Measurements from ENCODE around the gene PGM2L1. TPM values are rescaled to one million over a fixed set of nuclear protein-coding genes. Genes with fewer than 3 reads are reported as not detected.
"Not testable (repeated sequence)": the region's sequence is repeated elsewhere in the genome, so short reads cannot be mapped to it uniquely, and the experiment has no call there.

Gene PGM2L1
- total RNA-seq (2014; rRNA removed; shearing (Covaris generic)) = 2.1 TPM in 2 replicates
- 0.32 and 0.44 TPM in 2 replicates for polyA plus RNA-seq (2014; cell fraction: nucleus; rRNA removed)

DNA sequence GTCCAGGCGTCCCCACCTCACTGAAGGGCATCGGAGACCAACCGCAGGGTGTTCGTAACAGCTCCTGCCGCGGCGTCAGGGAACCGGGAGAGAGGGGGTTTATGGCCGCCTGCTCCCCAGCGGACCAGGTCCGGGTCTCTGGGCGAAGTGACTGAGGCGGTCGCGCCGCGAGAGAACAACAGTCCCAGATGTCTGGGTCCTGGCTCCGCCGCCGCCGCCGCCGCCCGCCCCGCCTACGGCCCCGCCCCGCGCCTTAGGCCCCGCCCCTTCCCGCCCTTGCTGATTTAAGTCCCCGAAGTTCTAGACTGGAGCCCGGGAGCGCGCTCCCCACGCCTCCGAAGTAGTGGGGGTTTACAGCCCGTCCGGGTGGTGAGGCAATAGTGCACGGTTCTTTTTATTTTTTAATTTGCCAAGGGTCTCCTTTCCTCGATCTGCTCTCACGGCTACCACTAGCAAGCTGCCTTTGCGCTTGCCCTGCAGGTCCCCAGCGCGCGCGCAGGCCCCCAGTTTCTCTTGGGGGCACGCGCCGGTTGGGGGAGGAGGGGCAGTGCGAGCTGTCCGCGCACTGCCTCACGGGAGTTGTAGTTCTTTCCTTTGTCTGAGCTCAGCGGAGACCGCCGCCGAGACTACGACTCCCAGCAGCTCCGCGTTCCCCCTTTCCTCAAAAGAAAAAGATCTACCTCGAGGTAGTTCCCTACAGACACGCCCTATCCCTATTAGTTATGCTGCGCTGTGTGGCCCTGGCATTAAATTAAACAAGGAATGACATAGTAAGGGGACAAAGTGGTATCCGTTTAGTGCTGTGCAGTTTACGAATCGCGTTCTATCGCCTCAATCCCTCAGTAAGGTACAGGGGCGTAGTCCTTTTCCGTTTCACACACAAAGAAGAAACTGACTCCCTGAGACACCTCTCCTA lies at the start of gene PGM2L1:
Gene PGM2L1 (minus strand): TSS at position 190 of the 916 bp plus-strand sequence. CDS start 272 bp downstream, outside the sequence.
- peak; percentile 86 for DNase-seq (ENCODE audit: extremely low read depth, low read depth)

DNA sequence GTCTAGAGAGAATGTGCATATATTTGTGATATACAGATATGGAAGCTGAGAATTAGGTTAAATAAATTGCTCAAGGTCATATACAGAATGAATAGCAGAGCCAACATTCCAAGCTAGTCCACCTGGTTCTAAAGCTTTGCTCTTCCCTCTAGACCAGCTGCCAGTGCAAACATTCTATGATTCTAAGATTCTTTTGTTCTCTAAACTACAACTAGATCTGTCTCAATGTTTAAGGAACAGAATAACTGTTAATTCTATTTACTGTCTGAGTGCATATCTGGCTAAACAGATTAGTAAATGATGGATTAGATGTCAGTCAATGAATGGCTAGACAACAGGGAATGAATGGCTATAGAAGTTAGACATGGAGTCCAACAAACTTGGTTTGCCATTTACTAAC lies 49.5 kb upstream of the PGM2L1 start:
- DNase-seq (ENCODE audit: extremely low read depth, low read depth) = no peak

DNA sequence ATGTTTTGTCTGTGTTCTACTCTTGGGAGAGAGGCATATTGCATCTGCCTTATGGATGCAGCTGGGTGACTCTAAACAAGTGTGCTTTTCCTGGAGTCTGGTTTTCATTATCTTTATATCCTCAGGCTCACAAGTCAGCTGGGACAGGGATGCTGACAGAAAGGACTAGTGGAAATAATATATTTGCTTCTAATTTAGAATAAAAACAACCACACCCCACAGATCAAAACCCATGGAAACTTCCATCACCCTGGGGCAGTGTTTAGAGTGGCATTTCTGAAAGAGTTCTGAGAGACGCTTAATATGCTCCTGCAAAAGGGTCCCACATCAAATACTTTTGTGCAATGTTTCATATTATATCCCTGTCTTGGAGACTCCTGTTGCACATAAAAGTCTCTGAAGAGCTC lies 48.3 kb upstream of the PGM2L1 start:
- no peak for DNase-seq (ENCODE audit: extremely low read depth, low read depth)

DNA sequence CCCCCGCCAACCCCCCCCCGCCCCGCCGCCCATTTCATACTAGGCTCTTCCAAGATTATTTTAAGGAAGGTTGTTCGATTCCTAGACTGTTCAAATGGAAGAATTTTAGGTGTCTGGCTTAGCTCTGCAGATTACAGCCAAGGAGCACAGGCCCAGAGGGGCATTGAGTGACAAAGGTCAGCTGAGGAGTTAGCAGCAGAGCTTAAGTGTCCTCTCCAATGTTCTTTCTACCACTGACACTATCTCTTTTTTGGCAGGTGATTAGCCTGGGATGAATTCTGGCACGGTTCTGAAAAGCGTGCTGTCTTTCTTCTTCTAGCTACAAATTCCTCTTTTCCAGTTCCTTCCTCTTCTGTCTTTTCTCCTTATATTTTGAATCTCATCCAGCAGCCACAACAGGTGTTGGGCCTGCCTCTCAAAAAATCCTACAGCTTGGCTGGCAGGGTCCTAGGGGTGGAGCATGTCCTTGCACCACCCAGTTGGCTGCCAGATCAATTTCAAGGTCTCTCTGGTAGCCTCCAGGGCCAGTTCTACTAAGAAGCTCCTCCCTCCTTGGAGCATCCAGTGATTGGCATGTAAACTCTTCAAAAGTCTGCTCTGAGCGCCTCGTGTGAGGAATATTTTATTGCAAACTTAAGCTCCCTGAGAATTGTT lies 46.1 kb upstream of the PGM2L1 start:
- DNase-seq (ENCODE audit: extremely low read depth, low read depth) = no peak

DNA sequence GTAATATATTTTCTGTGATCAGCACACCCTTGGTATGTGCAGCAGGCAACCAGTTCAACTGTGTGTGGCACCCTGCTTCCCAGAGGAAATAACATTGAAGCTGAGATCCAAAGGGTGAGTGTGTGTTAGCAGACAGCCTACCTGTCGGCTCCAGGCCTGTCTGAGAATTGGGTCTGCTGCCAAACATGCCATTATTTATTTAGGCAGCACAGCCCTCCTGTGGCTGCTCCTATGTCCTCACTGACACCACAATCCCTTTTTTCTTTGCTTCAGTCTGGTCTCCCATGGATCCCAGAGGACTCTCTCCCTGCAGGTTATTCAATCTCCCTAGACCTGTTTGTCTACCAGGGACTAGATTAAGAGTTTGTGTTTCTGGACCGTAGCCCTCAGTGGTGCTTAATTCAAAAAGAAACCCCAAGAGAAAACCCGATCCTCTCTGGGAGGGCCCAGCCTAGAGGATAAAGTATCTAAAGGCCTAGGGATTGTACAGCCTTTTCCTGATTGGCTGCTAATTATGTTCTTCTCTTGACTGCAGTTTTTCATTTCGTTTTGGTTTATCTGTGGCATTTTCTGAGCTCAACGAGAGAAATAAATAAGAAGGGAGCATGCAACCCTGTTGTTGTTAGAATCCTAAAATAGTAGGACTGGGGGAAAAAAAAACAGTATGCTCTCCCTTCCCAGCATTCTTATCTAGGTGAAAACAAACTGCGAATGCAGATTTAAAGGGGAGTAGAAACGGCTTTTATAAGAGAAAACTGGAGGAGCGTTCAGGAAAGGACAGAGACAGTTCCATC lies 45.0 kb upstream of the PGM2L1 start:
- DNase-seq (ENCODE audit: extremely low read depth, low read depth) = no peak

DNA sequence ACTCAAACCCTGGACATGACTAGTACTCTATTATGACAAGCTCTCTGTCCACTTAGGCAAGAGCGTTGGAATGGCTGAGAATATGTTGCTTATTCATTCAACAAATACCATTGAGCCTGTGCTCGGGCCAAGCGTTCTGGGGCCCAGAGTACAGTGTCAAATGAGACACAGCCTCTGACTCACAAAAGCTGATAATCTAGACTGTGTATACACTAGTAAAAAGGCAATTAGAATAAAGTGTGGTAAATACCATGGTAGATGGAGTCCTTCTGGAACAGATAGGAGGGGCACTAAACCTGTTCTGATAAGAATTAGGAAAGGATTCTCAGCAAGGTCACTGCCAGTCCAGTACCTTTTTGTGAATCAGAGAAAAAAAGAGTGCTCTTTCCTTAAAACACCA lies 44.4 kb upstream of the PGM2L1 start:
- DNase-seq (ENCODE audit: extremely low read depth, low read depth) = no peak

DNA sequence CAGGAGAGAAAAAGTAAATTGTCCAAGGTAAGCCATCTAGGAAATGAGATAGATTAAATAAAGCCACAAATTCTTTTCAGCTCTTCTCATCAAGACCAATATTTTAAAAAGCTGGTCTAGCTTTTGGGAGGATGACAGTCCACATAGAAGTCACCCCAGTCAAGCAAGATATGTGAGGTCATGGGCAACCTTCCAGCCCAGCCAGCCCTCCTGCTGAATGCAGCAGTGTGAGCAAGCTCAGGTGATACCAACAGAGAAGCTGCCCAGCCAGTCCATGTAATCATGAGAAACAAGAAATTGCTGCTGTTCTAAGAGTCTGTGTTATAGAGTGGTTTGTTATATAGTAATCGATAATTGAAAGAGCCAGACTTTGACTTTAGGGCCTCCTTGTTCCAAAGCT lies 40.4 kb upstream of the PGM2L1 start:
- no peak for DNase-seq (ENCODE audit: extremely low read depth, low read depth)

DNA sequence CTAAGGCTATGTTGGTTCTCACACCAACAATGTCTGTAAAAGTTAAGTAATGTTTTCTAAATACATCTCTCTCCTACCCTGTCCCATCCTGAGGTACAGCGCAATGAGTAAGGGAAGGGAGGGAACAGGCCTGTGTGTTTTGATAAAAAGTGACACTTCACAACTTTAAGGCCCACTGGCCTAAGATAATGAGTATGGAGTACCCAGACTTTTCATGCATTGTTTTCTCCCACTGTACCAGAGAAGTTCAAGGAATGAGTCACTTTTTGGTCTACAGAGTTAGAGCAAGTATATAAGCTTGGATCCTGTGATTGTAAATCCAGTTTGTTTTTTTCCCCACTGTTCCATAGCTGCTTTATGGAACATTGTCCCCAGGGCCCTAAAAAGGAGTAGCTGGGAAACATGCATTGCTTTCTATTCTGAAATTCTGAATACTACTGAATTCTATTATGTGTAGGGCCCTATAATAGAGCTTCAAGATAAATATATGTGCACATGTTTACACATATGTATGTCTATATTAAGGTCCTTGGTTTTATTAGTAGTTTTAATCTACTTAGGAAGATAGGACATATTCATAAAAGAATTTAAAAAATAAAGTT lies 39.3 kb upstream of the PGM2L1 start:
- no peak for DNase-seq (ENCODE audit: extremely low read depth, low read depth)

DNA sequence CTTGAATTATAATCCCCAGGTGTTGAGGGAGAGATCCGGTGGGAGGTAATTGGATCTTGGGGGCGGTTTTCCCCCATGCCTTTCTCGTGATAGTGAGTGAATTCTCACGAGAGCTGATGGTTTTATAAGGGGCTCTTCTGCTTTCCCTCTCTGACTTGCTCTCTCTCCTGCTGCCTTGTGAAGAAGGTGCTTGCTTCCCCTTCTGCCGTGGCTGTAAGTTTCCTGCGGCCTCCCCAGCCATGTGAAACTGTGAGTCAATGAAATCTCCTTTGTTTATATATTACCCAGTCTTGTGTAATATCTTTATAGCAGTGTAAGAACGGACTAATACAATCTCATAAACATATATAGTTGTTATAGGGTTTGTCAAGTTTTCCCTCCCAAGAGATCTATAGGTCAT lies 36.3 kb upstream of the PGM2L1 start:
- no peak for DNase-seq (ENCODE audit: extremely low read depth, low read depth)

DNA sequence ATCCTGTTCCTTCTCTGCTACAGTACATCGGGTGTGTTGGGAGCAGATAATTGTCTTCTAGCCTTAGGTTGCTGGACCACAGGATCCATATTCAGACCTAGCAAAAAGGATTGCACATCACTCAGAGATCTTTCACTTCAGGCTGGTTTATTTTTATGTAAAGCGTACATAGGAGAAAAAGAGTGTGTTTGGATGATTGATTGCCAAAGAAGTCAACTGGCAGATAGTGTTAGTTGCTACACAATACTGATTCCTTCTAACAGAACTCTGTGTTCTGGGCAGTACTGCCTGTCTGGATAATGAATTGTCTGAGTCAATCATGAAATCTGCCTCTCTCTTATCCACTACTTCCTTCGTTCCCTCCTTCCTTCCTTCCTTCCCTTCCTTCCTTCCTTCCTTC lies 31.0 kb upstream of the PGM2L1 start:
- DNase-seq (ENCODE audit: extremely low read depth, low read depth) = no peak

DNA sequence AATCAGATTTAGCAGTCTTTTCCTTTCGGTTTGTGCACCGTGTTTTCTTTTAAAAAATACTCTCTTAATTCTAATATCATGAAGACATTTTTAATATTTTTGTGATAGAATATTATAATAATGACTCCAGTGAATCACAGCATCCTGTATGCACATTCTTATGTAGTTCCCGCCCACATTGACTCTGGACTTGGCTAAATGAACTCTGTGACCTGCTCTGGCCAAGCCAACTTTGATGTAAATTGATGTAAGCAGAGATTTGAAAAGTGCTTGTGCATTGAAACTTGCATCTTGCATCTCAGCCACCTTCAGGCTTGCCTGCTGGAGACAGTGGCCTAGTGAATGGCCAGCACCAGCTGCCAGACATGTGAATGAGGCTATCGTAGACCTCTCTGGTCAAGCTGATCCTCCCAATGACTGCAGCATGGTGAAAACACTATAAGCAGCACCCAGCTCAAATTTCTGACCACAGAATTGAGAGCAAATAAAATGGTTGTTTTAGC lies 29.2 kb upstream of the PGM2L1 start:
- DNase-seq (ENCODE audit: extremely low read depth, low read depth) = no peak

DNA sequence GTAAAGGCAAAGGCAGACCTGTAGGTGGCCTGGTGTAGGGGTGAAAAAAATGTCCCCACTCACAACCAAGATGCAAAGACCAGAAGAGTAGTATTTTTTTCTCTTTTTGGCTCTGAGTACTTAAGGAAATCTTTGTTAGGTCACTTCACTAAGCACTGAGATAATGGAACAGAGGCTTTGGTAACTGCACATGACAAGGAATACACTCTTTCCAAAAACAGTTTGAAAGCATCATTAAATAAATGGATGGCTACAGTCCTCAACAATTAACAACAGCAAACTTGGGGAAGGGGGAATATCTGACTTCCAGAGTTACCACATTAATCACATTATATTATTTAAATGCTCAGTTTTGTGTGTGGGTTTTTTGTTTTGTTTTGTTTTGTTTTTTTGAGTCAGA lies 26.9 kb upstream of the PGM2L1 start:
- no peak for DNase-seq (ENCODE audit: extremely low read depth, low read depth)

DNA sequence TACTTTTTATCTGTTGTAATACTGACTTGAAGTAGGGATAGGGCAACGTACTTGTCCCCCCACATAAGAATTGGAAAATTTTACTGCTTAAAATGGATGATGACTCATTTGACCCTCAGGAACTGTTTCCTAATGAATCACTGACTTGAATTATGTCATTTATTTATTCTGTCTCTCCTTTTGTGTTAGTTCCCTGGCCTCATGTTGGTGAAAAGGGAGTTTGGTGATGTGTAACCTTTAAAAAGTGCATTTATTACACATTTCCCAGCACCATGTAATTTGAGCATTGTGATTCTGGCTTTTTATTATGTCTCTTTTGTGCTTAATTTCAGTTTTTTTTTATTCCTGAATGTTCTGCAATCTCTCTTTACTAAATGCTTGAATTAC lies 20.3 kb upstream of the PGM2L1 start:
- no peak for DNase-seq (ENCODE audit: extremely low read depth, low read depth)

DNA sequence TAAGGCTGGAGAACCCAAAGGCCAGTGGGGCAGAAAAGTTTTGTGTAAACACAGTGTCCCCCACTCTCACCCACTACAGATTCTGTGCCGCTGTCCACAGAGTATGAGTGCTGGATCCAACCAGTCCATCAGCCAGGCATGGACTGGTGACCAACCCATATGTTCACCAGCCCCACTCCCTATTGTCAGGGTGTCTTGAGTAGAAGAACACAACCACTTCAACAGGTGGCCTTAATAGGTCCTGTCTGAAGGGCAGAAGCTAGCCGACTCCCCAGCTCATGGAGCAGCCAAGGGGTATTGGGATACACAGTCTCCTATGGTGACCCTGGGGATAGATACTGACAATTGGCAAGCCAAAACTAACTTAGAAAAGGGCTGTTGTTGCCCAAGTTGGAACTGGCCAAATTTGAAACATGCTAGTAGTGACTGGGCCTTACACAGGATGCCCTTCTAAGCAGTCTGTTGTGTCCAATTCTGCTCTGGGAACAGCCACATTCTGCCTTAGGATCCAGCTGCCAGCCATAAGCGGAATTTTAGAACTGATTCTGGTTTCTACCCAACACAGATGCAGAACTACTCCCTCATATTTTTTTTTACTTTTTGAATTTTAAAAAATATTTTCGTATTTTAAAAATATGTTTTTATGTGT lies 19.8 kb upstream of the PGM2L1 start:
- DNase-seq (ENCODE audit: extremely low read depth, low read depth) = no peak

DNA sequence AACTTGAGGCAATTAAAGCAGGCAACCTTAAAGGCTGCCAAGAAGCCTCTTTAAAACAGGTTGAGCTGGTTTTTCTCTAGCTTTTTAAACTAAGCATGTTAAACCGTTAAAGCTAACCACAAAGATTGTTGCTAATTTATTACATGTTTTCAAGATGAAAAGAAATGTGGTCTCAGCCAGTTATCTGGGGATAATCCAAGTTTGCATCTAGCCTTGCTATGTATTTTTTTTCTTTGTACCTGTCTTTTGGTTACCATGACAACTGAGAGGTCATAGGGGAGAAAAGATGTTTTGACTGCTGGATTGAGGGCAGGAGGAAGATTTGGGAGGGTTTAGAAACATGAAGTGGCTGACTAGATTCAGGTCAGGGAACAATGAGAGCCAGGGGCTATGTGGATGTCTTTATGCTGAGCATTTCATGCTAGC lies 19.2 kb upstream of the PGM2L1 start:
- no peak for DNase-seq (ENCODE audit: extremely low read depth, low read depth)

DNA sequence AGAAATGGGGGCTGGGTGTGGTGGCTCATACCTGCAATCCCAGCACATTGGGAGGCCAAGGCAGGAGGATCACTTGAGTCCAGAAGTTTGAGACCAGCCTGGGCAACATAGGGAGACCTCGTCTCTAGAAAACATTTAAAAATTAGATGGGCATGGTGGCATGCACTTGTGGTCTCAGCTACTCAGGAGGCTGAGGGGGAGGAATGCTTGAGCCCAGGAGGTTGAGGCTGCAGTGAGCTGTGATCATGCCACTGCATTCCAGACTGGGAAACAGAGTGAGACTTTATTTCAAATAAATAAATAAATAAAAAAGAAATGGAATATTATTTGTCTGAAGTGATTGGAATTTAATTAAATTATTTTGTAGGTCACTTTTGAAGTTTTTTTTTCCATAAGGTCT lies 18.7 kb upstream of the PGM2L1 start:
- DNase-seq (ENCODE audit: extremely low read depth, low read depth) = not testable (repeated sequence)

DNA sequence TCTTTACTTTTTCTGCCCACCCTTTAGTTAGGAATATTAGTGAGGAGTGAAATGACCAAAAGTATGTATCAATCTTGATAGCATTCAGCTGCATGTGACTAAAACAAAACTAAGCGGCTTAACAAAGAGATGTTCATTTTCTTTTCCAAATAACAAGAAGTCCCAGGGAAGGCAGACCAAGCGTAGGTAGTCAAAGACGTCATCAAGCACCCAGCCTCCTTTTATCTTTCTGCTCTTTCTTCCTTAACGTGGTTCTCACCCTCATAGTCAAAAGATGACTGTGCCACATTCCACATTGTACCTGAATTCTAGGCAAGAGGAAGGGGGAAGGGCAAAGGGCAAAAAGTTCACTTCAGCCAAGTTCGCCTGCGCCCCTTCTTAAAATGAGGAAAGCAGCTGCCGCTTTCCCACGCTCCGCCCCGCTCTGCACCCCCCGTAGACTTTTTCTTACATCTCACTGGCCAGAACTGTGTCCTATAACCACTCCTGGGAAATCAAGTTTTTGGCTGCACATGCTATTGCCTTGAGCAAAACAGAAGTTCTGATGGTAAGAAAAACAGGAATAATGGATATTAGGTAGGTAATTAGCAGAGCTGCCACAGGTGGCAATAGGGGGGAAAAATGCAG lies 14.6 kb upstream of the PGM2L1 start:
- no peak for DNase-seq (ENCODE audit: extremely low read depth, low read depth)

DNA sequence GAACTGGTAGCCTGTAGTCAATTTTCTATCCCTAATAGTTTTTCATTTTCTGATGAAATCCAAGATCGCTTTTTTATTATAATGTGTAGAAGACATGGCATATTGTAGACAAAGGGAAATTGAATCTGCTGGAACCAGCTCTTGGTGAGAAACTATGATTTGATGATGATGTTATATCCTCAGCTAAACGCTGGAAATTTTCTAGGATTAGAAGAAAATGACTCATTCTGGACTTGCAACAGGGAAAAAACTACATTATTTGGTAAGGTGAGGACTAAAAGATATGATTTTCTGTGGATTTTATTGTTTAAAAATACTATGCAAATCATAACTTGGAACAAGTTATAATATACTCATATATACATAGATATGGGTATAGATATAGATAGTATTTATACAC lies 14.1 kb upstream of the PGM2L1 start:
- DNase-seq (ENCODE audit: extremely low read depth, low read depth) = no peak

DNA sequence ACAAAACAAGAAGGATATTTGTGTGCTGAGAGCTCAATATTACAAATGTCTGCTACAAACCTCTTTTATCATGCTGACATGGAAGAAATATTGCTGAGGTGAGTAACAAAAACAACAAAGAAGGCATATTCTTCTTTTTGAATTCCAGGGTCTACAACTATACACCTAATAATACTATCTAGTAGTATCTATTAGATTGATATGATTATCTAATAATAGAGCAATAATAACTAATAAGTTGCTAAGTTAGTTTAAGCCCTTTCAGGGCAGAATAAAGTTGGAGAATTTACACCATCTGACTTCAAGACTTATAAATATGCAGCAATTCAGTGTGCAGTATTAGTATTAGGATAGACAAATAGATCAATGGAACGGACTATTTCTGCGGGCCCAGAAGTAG lies 11.4 kb upstream of the PGM2L1 start:
- no peak for DNase-seq (ENCODE audit: extremely low read depth, low read depth)
